Liver (tissue), 9 donors: ENCODE measurements around the gene SETBP1. TPM values are rescaled to one million over a fixed set of nuclear protein-coding genes. Genes with fewer than 3 reads are reported as not detected.

Experiments used
- DNase-seq: peaks from one replicate; pipeline ENCODE4 v3.0.0-alpha.2; 2017; ENCODE audit warnings: low spot score
- H3K27ac ChIP-seq, 2 donors: one replicate each; pipeline ENCODE4 v1.7.0; 2013; ENCODE audit warnings: inconsistent platforms in 2 of 2, low read length in 2 of 2, control low read depth in 1 of 2, low read depth in 1 of 2, mild to moderate bottlenecking in 1 of 2
- H3K27me3 ChIP-seq, 4 donors: one replicate each; pipeline versions ENCODE4 v1.6.1 to v1.7.0; 2013; ENCODE audit warnings: low read length in 3 of 4, inconsistent platforms in 1 of 4, mild to moderate bottlenecking in 1 of 4, moderate library complexity in 1 of 4; ENCODE audit not compliant: control insufficient read depth in 4 of 4, insufficient read depth in 4 of 4
- H3K36me3 ChIP-seq, 4 donors: one replicate each; pipeline versions ENCODE4 v1.6.1 to v1.7.0; 2013; ENCODE audit warnings: low read length in 3 of 4, mild to moderate bottlenecking in 3 of 4, low read depth in 1 of 4, moderate library complexity in 1 of 4; ENCODE audit not compliant: control insufficient read depth in 4 of 4, insufficient read depth in 3 of 4
- H3K4me1 ChIP-seq, 4 donors: one replicate each; pipeline versions ENCODE4 v1.6.1 to v1.7.0; 2013; ENCODE audit warnings: low read length in 3 of 4, mild to moderate bottlenecking in 3 of 4, moderate library complexity in 1 of 4; ENCODE audit not compliant: control insufficient read depth in 4 of 4, insufficient read depth in 4 of 4
- H3K4me3 ChIP-seq, 3 donors: one replicate each; pipeline versions ENCODE4 v1.6.1 to v1.7.0; 2013; ENCODE audit warnings: low read length in 3 of 3, control low read depth in 1 of 3, low read depth in 1 of 3, mild to moderate bottlenecking in 1 of 3
- H3K9ac ChIP-seq, 2 donors: one replicate each; pipeline ENCODE4 v1.7.0; 2013; ENCODE audit warnings: low read length in 2 of 2, mild to moderate bottlenecking in 2 of 2, moderate library complexity in 2 of 2, control low read depth in 1 of 2, low read depth in 1 of 2
- H3K9me3 ChIP-seq, 4 donors: one replicate each; pipeline versions ENCODE4 v1.6.1 to v1.7.0; 2013; ENCODE audit warnings: low read length in 3 of 4; ENCODE audit not compliant: control insufficient read depth in 4 of 4
- ATF3 ChIP-seq: IDR thresholded peaks from 2 replicates; pipeline ENCODE4 v1.6.1; 2016; ENCODE audit warnings: antibody characterized with exemption
- CTCF ChIP-seq: fragments of 150-350 bp; IDR thresholded peaks from 2 replicates; pipeline ENCODE4 v1.5.1; 2017; ENCODE audit warnings: improper control_type of control experiment, low read depth, low read length; ENCODE audit not compliant: missing input control
- FOXA2 ChIP-seq: IDR thresholded peaks from 2 replicates; pipeline ENCODE4 v1.6.1; 2016; ENCODE audit warnings: antibody characterized with exemption
- GABPA ChIP-seq, 2 donors: IDR thresholded peaks in 1 of 2; conservative IDR thresholded peaks in 1 of 2; 2 replicates each; pipeline ENCODE4 v1.6.1; 2016; ENCODE audit warnings: antibody characterized with exemption in 2 of 2, mild to moderate bottlenecking in 1 of 2, moderate library complexity in 1 of 2
- MAX ChIP-seq: IDR thresholded peaks from 2 replicates; pipeline ENCODE4 v1.6.1; 2016; ENCODE audit warnings: antibody characterized with exemption
- RAD21 ChIP-seq, 2 donors: IDR thresholded peaks; 2 replicates each; pipeline ENCODE4 v1.6.1; 2016; ENCODE audit warnings: antibody characterized with exemption in 2 of 2, mild to moderate bottlenecking in 2 of 2
- REST ChIP-seq: IDR thresholded peaks from 2 replicates; pipeline ENCODE4 v1.6.1; 2016; ENCODE audit warnings: antibody characterized with exemption, mild to moderate bottlenecking
- TAF1 ChIP-seq: conservative IDR thresholded peaks from 2 replicates; pipeline ENCODE4 v1.6.1; 2016; ENCODE audit warnings: antibody characterized with exemption, mild to moderate bottlenecking
- YY1 ChIP-seq: IDR thresholded peaks from 2 replicates; pipeline ENCODE4 v1.6.1; 2016; ENCODE audit warnings: antibody characterized with exemption, mild to moderate bottlenecking
- WGBS: extraction: QIAGEN DNeasy Blood & Tissue Kit; methylation state at CpG from one replicate; pipeline ENCODE4 v1.1.7; 2013; 5-methylcytosine and 5-hydroxymethylcytosine counted together
- polyA plus RNA-seq, 2 donors: library from polyadenylated mRNA; stranded (reverse) in 1 of 2; unstranded in 1 of 2; fragments of 200-250 nt in 1 of 2; fragments of >200 nt in 1 of 2; fragmentation: Nextera tagmentation in 1 of 2; extraction: Ambion mirVana in 1 of 2; gene quantifications; one replicate each; pipeline versions ENCODE4 v1.2.1 to v1.2.3, GENCODE V29; 2013 to 2015
- total RNA-seq, 2 donors: library from RNA; depleted of rRNA; stranded (reverse); fragments of >200 nt; gene quantifications; one replicate each; pipeline ENCODE4 v1.2.3, GENCODE V29; 2014
- donor health status: healthy.
- donor health status: healthy.
- donor health status: healthy.
- donor health status: healthy.
- donor health status: healthy.

SETBP1 gene
- total and polyA plus RNA-seq, 4 donors, result 2.5 to 15.8 (median 4.7) TPM

GRCh38 chr18:44678725-44679055 lies 2.0 kb upstream of the SETBP1 start (continued):
- no peak for TF ChIP-seq YY1
- no peak for TF ChIP-seq GABPA (IDR thresholded peaks at IDR 0.05 in 1 of 2, conservative IDR thresholded peaks at IDR 0.05 in 1 of 2)

- Histone ChIP-seq H3K36me3 (no peaks in the 10 kb centered on the region), H3K4me1 (peaks cover 0 to 18% (median 13%) of the 10 kb centered on the region in 4 donors), H3K27ac (peak overlapping the region; percentile 96 to 97), H3K9ac (peak overlapping the region; percentile 58 to 66), H3K9me3 (no peaks in the 10 kb centered on the region), H3K27me3 (no peaks in the 10 kb centered on the region), H3K4me3 (peak overlapping the region; percentile 70 to 93 (median 72))
- DNase-seq, result peak; percentile 71
- under 1% methylated on average over 102 of the region's 102 CpGs for WGBS
- peak; percentile 63 for TF ChIP-seq CTCF
- TF ChIP-seq RAD21 (IDR thresholded peaks at IDR 0.05), result peak; percentile 80
- no peak for TF ChIP-seq MAX
- peak; percentile 41 for TF ChIP-seq YY1
- TF ChIP-seq REST, result peak; percentile 25
- no peak for TF ChIP-seq FOXA2
- TF ChIP-seq TAF1, result peak; percentile 88
These were observed 1.4 kb upstream of the SETBP1 start for GRCh38 chr18:44679056-44679913.

GRCh38 chr18:44679914-44680272 lies 795 bp upstream of the SETBP1 start:
- H3K36me3 ChIP-seq, result no peaks in the 10 kb centered on the region
- peak overlapping the region in 2 of 3 donors; percentile 6 to 93 for H3K4me3 ChIP-seq
- peak overlapping the region; percentile 81 to 96 for H3K27ac ChIP-seq
- H3K9ac ChIP-seq, result peak overlapping the region in 1 of 2 donors; percentile 14
- no peak for DNase-seq
- no peaks in the 10 kb centered on the region for H3K27me3 ChIP-seq
- peaks cover 0 to 18% (median 13%) of the 10 kb centered on the region in 4 donors for H3K4me1 ChIP-seq
- TF ChIP-seq ATF3 (no peak), YY1 (peak; percentile 71)
- WGBS, result under 1% methylated on average over 41 of the region's 41 CpGs
- no peaks in the 10 kb centered on the region for H3K9me3 ChIP-seq
